ENCODE data around the gene LRRC1. TPM values are rescaled to one million over a fixed set of nuclear protein-coding genes. Genes with fewer than 3 reads are reported as not detected.

The LRRC1 gene
- polyA plus RNA-seq, 3 donors, result 27.1 to 29.4 (median 28.8) TPM

GRCh38 chr6:53813096-53813495 lies 18.3 kb downstream of the LRRC1 start:
- no peak for DNase-seq (ENCODE audit: low read depth in 3 of 3, low spot score in 2 of 3)

- DNase-seq (ENCODE audit: low read depth in 3 of 3, low spot score in 2 of 3), result no peak
Observed at GRCh38 chr6:53813801-53814200, 19.0 kb downstream of the LRRC1 start.

- no peak for DNase-seq (ENCODE audit: low read depth in 3 of 3, low spot score in 2 of 3)
Observed at GRCh38 chr6:53814353-53814752, 19.5 kb downstream of the LRRC1 start.

- DNase-seq (ENCODE audit: low read depth in 3 of 3, low spot score in 2 of 3), result no peak
Observed at GRCh38 chr6:53815381-53816119, 20.7 kb downstream of the LRRC1 start.

GRCh38 chr6:53818858-53819609 lies 24.2 kb downstream of the LRRC1 start:
- no peak for DNase-seq (ENCODE audit: low read depth in 3 of 3, low spot score in 2 of 3)

GRCh38 chr6:53822401-53823125 lies 27.8 kb downstream of the LRRC1 start:
- no peak for DNase-seq (ENCODE audit: low read depth in 3 of 3, low spot score in 2 of 3)

GRCh38 chr6:53824714-53825113 lies 29.9 kb downstream of the LRRC1 start:
- no peak for DNase-seq (ENCODE audit: low read depth in 3 of 3, low spot score in 2 of 3)

- no peak for DNase-seq (ENCODE audit: low read depth in 3 of 3, low spot score in 2 of 3)
Observed at GRCh38 chr6:53825532-53826321, 30.9 kb downstream of the LRRC1 start.

GRCh38 chr6:53827531-53827930 lies 32.7 kb downstream of the LRRC1 start:
- no peak for DNase-seq (ENCODE audit: low read depth in 3 of 3, low spot score in 2 of 3)

GRCh38 chr6:53828215-53828614 lies 33.4 kb downstream of the LRRC1 start:
- no peak for DNase-seq (ENCODE audit: low read depth in 3 of 3, low spot score in 2 of 3)

GRCh38 chr6:53828966-53829697 lies 34.3 kb downstream of the LRRC1 start:
- DNase-seq (ENCODE audit: low read depth in 3 of 3, low spot score in 2 of 3), result no peak

- no peak for DNase-seq (ENCODE audit: low read depth in 3 of 3, low spot score in 2 of 3)
Observed at GRCh38 chr6:53829698-53830221, 35.0 kb downstream of the LRRC1 start.

- no peak for DNase-seq (ENCODE audit: low read depth in 3 of 3, low spot score in 2 of 3)
Observed at GRCh38 chr6:53830366-53830765, 35.6 kb downstream of the LRRC1 start.

- no peak for DNase-seq (ENCODE audit: low read depth in 3 of 3, low spot score in 2 of 3)
Observed at GRCh38 chr6:53831081-53831869, 36.5 kb downstream of the LRRC1 start.

GRCh38 chr6:53831936-53832660 lies 37.3 kb downstream of the LRRC1 start:
- no peak for DNase-seq (ENCODE audit: low read depth in 3 of 3, low spot score in 2 of 3)

- DNase-seq (ENCODE audit: low read depth in 3 of 3, low spot score in 2 of 3), result no peak
Observed at GRCh38 chr6:53833155-53833554, 38.4 kb downstream of the LRRC1 start.

- DNase-seq (ENCODE audit: low read depth in 3 of 3, low spot score in 2 of 3), result no peak
Observed at GRCh38 chr6:53834132-53834531, 39.3 kb downstream of the LRRC1 start.
